Measurements from ENCODE around the gene SLC38A9. TPM values are rescaled to one million over a fixed set of nuclear protein-coding genes. Genes with fewer than 3 reads are reported as not detected.

The SLC38A9 gene
- total and polyA plus RNA-seq, 4 donors, result 11.4 to 31.0 (median 18.6) TPM

- Histone ChIP-seq H3K4me1 (ENCODE audit: control insufficient read depth in 4 of 4, insufficient read depth in 4 of 4, low read length in 3 of 4) (no peaks in the 10 kb centered on the region), H3K27ac (ENCODE audit: low read depth in 1 of 2, low read length in 2 of 2) (no peak overlapping the region), H3K36me3 (ENCODE audit: control insufficient read depth in 4 of 4, insufficient read depth in 3 of 4, low read depth in 1 of 4, low read length in 3 of 4) (peaks cover 0 to 3% (median under 1%) of the 10 kb centered on the region in 4 donors), H3K9me3 (ENCODE audit: control insufficient read depth in 4 of 4, low read length in 3 of 4) (no peaks in the 10 kb centered on the region), H3K4me3 (ENCODE audit: low read depth in 1 of 3, low read length in 3 of 3) (no peak overlapping the region), H3K27me3 (ENCODE audit: control insufficient read depth in 4 of 4, insufficient read depth in 4 of 4, low read length in 3 of 4) (no peaks in the 10 kb centered on the region), H3K9ac (ENCODE audit: low read depth in 1 of 2, low read length in 2 of 2) (no peak overlapping the region)
- DNase-seq (ENCODE audit: low spot score), result no peak
- no peak for TF ChIP-seq EGR1 (IDR thresholded peaks at IDR 0.05; ENCODE audit: low read depth in 2 of 2)
- TF ChIP-seq NR2F2 (IDR thresholded peaks at IDR 0.05), result no peak
- TF ChIP-seq CTCF (IDR thresholded peaks at IDR 0.05; ENCODE audit: low read depth, low read length, missing input control), result no peak
- no peak for TF ChIP-seq ZBTB33 (IDR thresholded peaks at IDR 0.05)
- TF ChIP-seq HNF4G (IDR thresholded peaks at IDR 0.05), result no peak
- TF ChIP-seq GABPA (IDR thresholded peaks at IDR 0.05 in 1 of 2, conservative IDR thresholded peaks at IDR 0.05 in 1 of 2), result no peak
- TF ChIP-seq RAD21 (IDR thresholded peaks at IDR 0.05), result no peak
- no peak for TF ChIP-seq JUND (IDR thresholded peaks at IDR 0.05)
- TF ChIP-seq TAF1 (conservative IDR thresholded peaks at IDR 0.05), result no peak
- no peak for TF ChIP-seq REST (IDR thresholded peaks at IDR 0.05)
- no peak for TF ChIP-seq MAX (IDR thresholded peaks at IDR 0.05)
- TF ChIP-seq YY1 (IDR thresholded peaks at IDR 0.05), result no peak
- no peak for TF ChIP-seq RXRA (IDR thresholded peaks at IDR 0.05)
- no peak for TF ChIP-seq HNF4A (conservative IDR thresholded peaks at IDR 0.05)
- no peak for TF ChIP-seq FOXA2 (IDR thresholded peaks at IDR 0.05)
- no peak for TF ChIP-seq SP1 (IDR thresholded peaks at IDR 0.05)
- no peak for TF ChIP-seq ATF3 (IDR thresholded peaks at IDR 0.05)
- WGBS, result 97% methylated on average over 2 of the region's 2 CpGs
Observed at GRCh38 chr5:55672477-55672911, 39.6 kb downstream of the SLC38A9 start.

Data from liver (tissue), 9 donors.